ENCODE measurements around the gene SDCCAG8. TPM values are rescaled to one million over a fixed set of nuclear protein-coding genes. Genes with fewer than 3 reads are reported as not detected.
A peak's percentile ranks its signal among the peaks of the same experiment; 100 is the strongest.

Gene SDCCAG8
- total RNA-seq, 8 experiments from 2014 or later: 24.6 to 68.7 (median 46.8) TPM

DNA sequence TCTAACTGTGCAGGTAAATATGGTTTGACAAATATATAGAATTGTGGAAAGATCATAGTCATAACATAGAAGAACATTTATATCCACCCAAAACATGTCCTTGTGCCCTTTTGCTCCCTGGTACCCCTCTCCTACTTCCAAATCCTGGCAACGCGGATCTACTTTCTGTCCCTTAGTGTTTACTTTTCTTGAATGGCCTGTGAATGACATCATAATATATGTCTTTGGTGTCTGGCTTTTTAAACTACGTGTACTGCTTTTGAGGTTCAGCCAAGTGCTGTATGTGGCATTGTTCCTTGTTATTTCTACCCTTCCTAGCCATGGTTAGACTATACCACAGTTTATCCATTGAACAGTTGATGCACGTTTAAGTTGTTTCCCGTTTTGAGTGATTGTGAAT is 155.6 kb downstream of the SDCCAG8 start:
- peak in 1 of 8 experiments; percentile 41 for ATAC-seq (replicated peaks in 6 of 8)
- 60 to 100% (median 89%) methylated on average over 1 to 5 of the region's 5 CpGs for WGBS, 10 experiments

GRCh38 chr1:243413431-243414151 is 157.8 kb downstream of the SDCCAG8 start:
- H3K27ac ChIP-seq: no peak overlapping the region
- WGBS, 10 experiments: 60 to 83% (median 78%) methylated on average over 1 to 8 of the region's 8 CpGs; no CpG with 5 or more reads in 1 of the 10 experiments
- no peak for ATAC-seq (replicated peaks in 6 of 8)
- in situ Hi-C loops (cut with MboI; ENCODE audit: low pct_unique_long_range_greater_than_20kb in 2 of 9, low sequenced_read_pairs in 9 of 9, unreplicated experiment in 9 of 9): no loop called here
- H3K4me1 ChIP-seq (replicated peaks in 1 of 2): no peaks in the 10 kb centered on the region
- no peak overlapping the region for H3K4me3 ChIP-seq

More for the DNA sequence above, 155.6 kb downstream of the SDCCAG8 start:
- in situ Hi-C loops (cut with MboI; ENCODE audit: low pct_unique_long_range_greater_than_20kb in 2 of 9, low sequenced_read_pairs in 9 of 9, unreplicated experiment in 9 of 9): no loop called here
- H3K4me3 ChIP-seq: no peak overlapping the region
- H3K27ac ChIP-seq: no peak overlapping the region
- no peaks in the 10 kb centered on the region for H3K4me1 ChIP-seq (replicated peaks in 1 of 2)

GRCh38 chr1:243414152-243414494 is 158.3 kb downstream of the SDCCAG8 start:
- no peak for ATAC-seq (replicated peaks in 6 of 8)
- in situ Hi-C loops (cut with MboI; ENCODE audit: low pct_unique_long_range_greater_than_20kb in 2 of 9, low sequenced_read_pairs in 9 of 9, unreplicated experiment in 9 of 9): no loop called here
- H3K27ac ChIP-seq: no peak overlapping the region
- H3K4me1 ChIP-seq (replicated peaks in 1 of 2): no peaks in the 10 kb centered on the region
- no peak overlapping the region for H3K4me3 ChIP-seq
- 92 to 100% (median 97%) methylated on average over 1 to 6 of the region's 6 CpGs for WGBS, 10 experiments

DNA sequence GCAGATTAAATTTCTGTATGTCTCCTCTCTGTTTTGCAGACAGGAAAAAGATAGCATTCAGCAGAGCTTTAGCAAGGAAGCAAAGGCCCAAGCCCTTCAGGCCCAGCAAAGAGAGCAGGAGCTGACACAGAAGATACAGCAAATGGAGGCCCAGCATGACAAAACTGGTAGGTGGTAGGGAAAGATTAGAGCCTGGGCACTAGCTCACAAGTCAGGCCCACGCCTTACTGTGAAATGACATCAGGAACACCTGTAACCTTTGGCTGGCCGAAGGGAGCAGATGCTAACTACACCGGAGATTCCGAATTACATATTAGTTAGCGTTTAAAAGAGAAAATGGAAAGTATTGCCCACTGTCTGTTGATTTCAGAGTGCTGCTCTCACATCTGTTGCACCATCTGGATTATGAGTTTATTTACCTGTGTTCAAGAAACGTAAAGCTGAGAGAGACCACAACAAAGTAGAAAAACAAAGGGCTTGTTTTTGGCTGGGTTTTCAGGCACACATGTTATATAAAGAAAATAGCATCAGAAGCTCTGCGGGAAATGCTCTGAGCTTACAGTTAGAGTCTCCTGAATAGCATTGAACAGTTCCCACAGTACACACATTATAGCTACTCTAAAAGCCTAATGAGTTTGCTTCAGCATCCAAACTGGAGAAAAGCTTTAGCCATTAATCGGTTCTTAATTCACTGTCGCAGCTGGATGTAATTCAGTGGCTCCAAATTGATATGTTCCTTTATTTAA is 160.0 kb downstream of the SDCCAG8 start:
- Histone ChIP-seq H3K4me3 (no peak overlapping the region), H3K27ac (no peak overlapping the region), H3K4me1 (replicated peaks in 1 of 2) (no peaks in the 10 kb centered on the region)
- in situ Hi-C loops (cut with MboI; ENCODE audit: low pct_unique_long_range_greater_than_20kb in 2 of 9, low sequenced_read_pairs in 9 of 9, unreplicated experiment in 9 of 9): no loop called here
- 79 to 100% (median 89%) methylated on average over 3 to 9 of the region's 9 CpGs; no CpG with 5 or more reads in 1 of the 10 experiments for WGBS, 10 experiments
- ATAC-seq (replicated peaks in 6 of 8): no peak

GRCh38 chr1:243416495-243416894 is 160.7 kb downstream of the SDCCAG8 start:
- in situ Hi-C loops (cut with MboI; ENCODE audit: low pct_unique_long_range_greater_than_20kb in 2 of 9, low sequenced_read_pairs in 9 of 9, unreplicated experiment in 9 of 9): no loop called here
- peaks cover 2 to 3% of the 10 kb centered on the region in 2 donors for H3K4me1 ChIP-seq (replicated peaks in 1 of 2)
- no peak for ATAC-seq (replicated peaks in 6 of 8)
- H3K4me3 ChIP-seq: no peak overlapping the region
- no peak overlapping the region for H3K27ac ChIP-seq

- H3K4me1 ChIP-seq (replicated peaks in 1 of 2): peaks cover 7 to 8% of the 10 kb centered on the region in 2 donors
- H3K4me3 ChIP-seq: no peak overlapping the region
- no peak for ATAC-seq (replicated peaks in 6 of 8)
- H3K27ac ChIP-seq: no peak overlapping the region
- 53 to 100% (median 95%) methylated on average over 2 to 7 of the region's 7 CpGs for WGBS, 10 experiments
- in situ Hi-C loops (cut with MboI; ENCODE audit: low pct_unique_long_range_greater_than_20kb in 2 of 9, low sequenced_read_pairs in 9 of 9, unreplicated experiment in 9 of 9): no loop called here
Measured at GRCh38 chr1:243420016-243420945, 164.4 kb downstream of the SDCCAG8 start.

- Histone ChIP-seq H3K4me1 (replicated peaks in 1 of 2) (peaks cover 7 to 8% of the 10 kb centered on the region in 2 donors), H3K4me3 (no peak overlapping the region), H3K27ac (no peak overlapping the region)
- WGBS, 10 experiments: 0 to 100% (median 79%) methylated on average over 1 to 15 of the region's 15 CpGs; no CpG with 5 or more reads in 1 of the 10 experiments
- in situ Hi-C loops (cut with MboI; ENCODE audit: low pct_unique_long_range_greater_than_20kb in 2 of 9, low sequenced_read_pairs in 9 of 9, unreplicated experiment in 9 of 9): no loop called here
- ATAC-seq (replicated peaks in 6 of 8): peak; percentile 38 to 85 (median 52)
Measured at GRCh38 chr1:243420946-243421685, 165.3 kb downstream of the SDCCAG8 start.

DNA sequence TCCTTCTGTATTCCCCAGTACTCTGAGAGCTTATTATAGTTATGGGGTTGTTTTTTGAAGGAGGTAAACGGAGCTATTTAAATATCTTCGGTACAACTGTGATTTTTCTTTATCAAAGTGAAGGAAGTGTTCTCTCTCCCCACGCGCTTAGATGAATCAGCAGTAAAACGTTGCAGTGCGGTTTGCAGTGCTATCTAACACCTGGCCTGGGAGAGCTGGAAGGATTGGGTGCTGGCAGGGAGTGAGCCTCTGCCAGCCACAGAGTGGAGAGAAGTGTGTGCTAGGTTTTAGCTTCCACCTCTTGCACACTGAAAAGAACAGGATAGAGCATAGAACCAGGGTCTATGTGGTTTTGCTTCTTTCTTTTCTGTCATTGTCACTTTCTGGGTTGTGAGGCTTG is 165.9 kb downstream of the SDCCAG8 start:
- in situ Hi-C loops (cut with MboI; ENCODE audit: low pct_unique_long_range_greater_than_20kb in 2 of 9, low sequenced_read_pairs in 9 of 9, unreplicated experiment in 9 of 9): no loop called here
- Histone ChIP-seq H3K4me3 (no peak overlapping the region), H3K4me1 (replicated peaks in 1 of 2) (peaks cover 7 to 8% of the 10 kb centered on the region in 2 donors), H3K27ac (no peak overlapping the region)
- ATAC-seq (replicated peaks in 6 of 8): peak; percentile 90 to 96 (median 94)
- WGBS, 10 experiments: 0 to 54% (median 10%) methylated on average over 1 to 6 of the region's 6 CpGs; no CpG with 5 or more reads in 3 of the 10 experiments

DNA sequence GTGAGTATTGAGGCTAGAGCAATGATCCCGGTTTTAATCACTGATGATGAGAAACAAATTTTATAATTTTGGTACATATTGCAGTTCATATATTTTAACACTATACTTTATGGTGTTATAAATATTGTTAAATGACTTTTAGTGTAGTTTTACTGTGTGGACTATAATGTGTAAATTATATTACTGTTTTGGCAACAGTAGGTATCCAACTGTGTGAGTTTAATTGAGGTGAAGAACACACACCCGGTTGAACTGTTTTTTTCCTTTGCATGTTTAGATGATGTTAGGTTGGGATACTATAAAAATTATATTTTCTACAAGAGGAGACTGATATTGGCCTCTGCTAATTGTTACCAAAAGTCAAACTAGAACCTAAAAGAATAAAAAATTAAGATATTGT is 166.5 kb downstream of the SDCCAG8 start:
- ATAC-seq (replicated peaks in 6 of 8): no peak

DNA sequence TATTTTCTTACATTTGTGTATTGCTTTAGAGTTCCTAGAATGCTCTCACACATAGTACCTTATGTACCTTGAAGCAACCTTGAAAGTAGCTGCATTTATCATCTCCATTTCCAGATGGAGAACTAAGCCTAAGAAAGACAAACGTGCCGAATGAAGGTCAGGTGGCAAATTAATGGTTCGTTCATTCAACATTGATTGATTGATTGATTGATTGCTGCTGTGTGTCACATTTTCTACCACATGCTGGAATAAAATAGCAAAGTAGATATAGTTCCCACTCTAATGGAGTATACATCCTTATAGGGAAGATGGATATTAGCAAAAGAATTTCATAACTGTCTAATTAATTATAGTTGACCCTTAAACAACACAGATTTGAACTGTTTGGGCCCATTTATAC is 172.2 kb downstream of the SDCCAG8 start:
- 80 to 100% (median 93%) methylated on average over 1 to 3 of the region's 3 CpGs; no CpG with 5 or more reads in 1 of the 10 experiments for WGBS, 10 experiments
- Histone ChIP-seq H3K27ac (no peak overlapping the region), H3K4me1 (replicated peaks in 1 of 2) (peaks cover 0 to 2% of the 10 kb centered on the region in 2 donors), H3K4me3 (no peak overlapping the region)
- no peak for ATAC-seq (replicated peaks in 6 of 8)
- in situ Hi-C loops (cut with MboI; ENCODE audit: low pct_unique_long_range_greater_than_20kb in 2 of 9, low sequenced_read_pairs in 9 of 9, unreplicated experiment in 9 of 9): no loop called here

More for the DNA sequence above, 166.5 kb downstream of the SDCCAG8 start:
- Histone ChIP-seq H3K4me1 (replicated peaks in 1 of 2) (peaks cover 7 to 8% of the 10 kb centered on the region in 2 donors), H3K4me3 (no peak overlapping the region), H3K27ac (no peak overlapping the region)
- in situ Hi-C loops (cut with MboI; ENCODE audit: low pct_unique_long_range_greater_than_20kb in 2 of 9, low sequenced_read_pairs in 9 of 9, unreplicated experiment in 9 of 9): no loop called here
- 80 to 100% (median 83%) methylated on average over 1 to 2 of the region's 2 CpGs; no CpG with 5 or more reads in 1 of the 10 experiments for WGBS, 10 experiments

DNA sequence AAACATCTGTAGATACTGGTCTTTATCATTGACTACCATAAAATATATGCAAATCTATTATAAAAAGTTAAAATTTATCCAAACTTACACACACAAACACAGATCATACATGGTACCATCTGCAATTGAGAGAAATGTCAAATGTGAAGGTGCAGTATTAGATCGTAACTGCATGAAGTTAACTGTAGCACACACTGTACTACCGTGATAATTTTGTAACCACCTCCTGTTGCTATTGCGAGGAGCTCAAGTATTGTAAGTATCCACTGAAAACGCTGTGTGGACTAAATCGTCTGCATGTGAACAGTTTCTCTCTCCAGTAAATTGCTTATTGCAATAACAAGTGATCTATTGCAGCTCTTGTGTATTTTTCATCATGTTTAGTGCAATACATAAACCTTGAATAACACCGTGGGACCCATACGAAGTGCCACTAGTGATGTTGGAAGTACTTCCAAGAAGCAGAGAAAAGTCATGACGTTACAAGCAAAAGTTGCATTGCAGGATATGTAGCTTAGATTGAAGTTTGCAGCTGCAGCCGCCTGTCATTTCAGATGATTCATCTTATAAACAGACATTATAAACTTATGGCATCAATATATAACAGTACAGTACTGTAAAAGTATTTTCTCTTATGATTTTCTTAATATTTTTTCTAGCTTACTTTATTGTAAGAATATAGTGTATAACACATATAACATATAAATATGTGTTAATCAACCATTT is 172.9 kb downstream of the SDCCAG8 start:
- WGBS, 10 experiments: 64 to 100% (median 94%) methylated on average over 4 to 9 of the region's 9 CpGs; no CpG with 5 or more reads in 1 of the 10 experiments
- Histone ChIP-seq H3K4me1 (replicated peaks in 1 of 2) (peaks cover 0 to 2% of the 10 kb centered on the region in 2 donors), H3K27ac (no peak overlapping the region), H3K4me3 (no peak overlapping the region)
- no peak for ATAC-seq (replicated peaks in 6 of 8)
- in situ Hi-C loops (cut with MboI; ENCODE audit: low pct_unique_long_range_greater_than_20kb in 2 of 9, low sequenced_read_pairs in 9 of 9, unreplicated experiment in 9 of 9): no loop called here

DNA sequence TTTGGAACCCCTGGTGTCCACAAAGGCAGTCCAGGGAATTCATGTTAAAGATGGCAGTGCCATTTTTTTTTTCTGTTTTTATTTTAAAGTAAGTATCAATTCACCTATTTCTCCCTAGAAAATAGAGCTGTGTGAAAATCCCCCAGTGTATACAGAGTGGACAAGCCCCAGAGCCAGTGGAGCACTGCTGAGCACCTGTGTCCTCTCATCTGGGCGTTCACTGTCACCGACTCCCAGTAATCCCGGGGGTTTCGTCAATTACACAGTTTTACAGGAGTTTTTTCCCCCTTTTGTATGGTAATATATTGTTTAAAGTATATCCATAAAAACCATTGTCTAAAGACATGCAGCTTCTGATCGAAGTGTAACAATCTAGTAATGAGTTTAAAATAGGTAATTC is 175.8 kb downstream of the SDCCAG8 start:
- 75 to 100% (median 92%) methylated on average over 1 to 5 of the region's 5 CpGs for WGBS, 10 experiments
- no peak overlapping the region for H3K4me3 ChIP-seq
- H3K4me1 ChIP-seq (replicated peaks in 1 of 2): peaks cover 0 to 2% of the 10 kb centered on the region in 2 donors
- in situ Hi-C loops (cut with MboI; ENCODE audit: low pct_unique_long_range_greater_than_20kb in 2 of 9, low sequenced_read_pairs in 9 of 9, unreplicated experiment in 9 of 9): no loop called here
- H3K27ac ChIP-seq: no peak overlapping the region
- no peak for ATAC-seq (replicated peaks in 6 of 8)
